ENCODE measurements around the gene HYAL2.

Gene HYAL2

GRCh38 chr3:50269977-50270413 lies 52.5 kb downstream of the HYAL2 start:
- no peak overlapping the region for H3K4me3 Mint-ChIP-seq
- no peaks in the 10 kb centered on the region for H3K9me3 Mint-ChIP-seq (ENCODE audit: low read depth)
- peaks cover 15% of the 10 kb centered on the region for H3K27me3 Mint-ChIP-seq
- H3K4me1 Mint-ChIP-seq (ENCODE audit: low read depth) = peaks cover 13% of the 10 kb centered on the region
- no peaks in the 10 kb centered on the region for H3K36me3 Mint-ChIP-seq
- H3K27ac Mint-ChIP-seq = no peak overlapping the region

- H3K27ac Mint-ChIP-seq = no peak overlapping the region
- H3K4me1 Mint-ChIP-seq (ENCODE audit: low read depth) = peaks cover 10% of the 10 kb centered on the region
- no peaks in the 10 kb centered on the region for H3K36me3 Mint-ChIP-seq
- H3K27me3 Mint-ChIP-seq = peaks cover 13% of the 10 kb centered on the region
- H3K4me3 Mint-ChIP-seq = no peak overlapping the region
- no peaks in the 10 kb centered on the region for H3K9me3 Mint-ChIP-seq (ENCODE audit: low read depth)
These were observed 53.1 kb downstream of the HYAL2 start for GRCh38 chr3:50269460-50269859.

GRCh38 chr3:50268703-50269451 lies 53.7 kb downstream of the HYAL2 start, which contains the start of gene SEMA3B:
TSS of gene SEMA3B (plus strand) at chr3:50269147. CDS start at chr3:50269241, 94 bp downstream.
- Mint-ChIP-seq H3K27me3 (peaks cover 9% of the 10 kb centered on the region), H3K4me1 (ENCODE audit: low read depth) (peaks cover 4% of the 10 kb centered on the region), H3K27ac (no peak within 1 kb of the TSS), H3K4me3 (no peak within 1 kb of the TSS), H3K36me3 (no peaks in the 10 kb centered on the region), H3K9me3 (ENCODE audit: low read depth) (no peaks in the 10 kb centered on the region)

- Mint-ChIP-seq H3K4me1 (ENCODE audit: low read depth) (peaks cover 4% of the 10 kb centered on the region), H3K9me3 (ENCODE audit: low read depth) (no peaks in the 10 kb centered on the region), H3K4me3 (no peak overlapping the region), H3K27ac (no peak overlapping the region), H3K27me3 (peaks cover 9% of the 10 kb centered on the region), H3K36me3 (no peaks in the 10 kb centered on the region)
These were observed 54.3 kb downstream of the HYAL2 start for GRCh38 chr3:50268276-50268675.
